ENCODE measurements around the gene SV2B. TPM values are rescaled to one million over a fixed set of nuclear protein-coding genes. Genes with fewer than 3 reads are reported as not detected.

The SV2B gene
- total and polyA plus RNA-seq, 9 of the 15 experiments (the other 6 are each of a cell fraction or from before 2014, with no cell fraction given) = 0.01 to 0.25 (median 0.11) TPM

GRCh38 chr15:91294795-91295194 lies 194.7 kb downstream of the SV2B start:
- Histone ChIP-seq H3K9me1 (ENCODE audit: control insufficient read depth, insufficient read depth, low read length) (no peaks in the 10 kb centered on the region), H4K20me1 (replicated peaks; ENCODE audit: control insufficient read depth, insufficient read depth, low read length) (no peaks in the 10 kb centered on the region), H3K4me2 (ENCODE audit: insufficient read depth, low read length) (no peak overlapping the region), H3K9me3 (replicated peaks; ENCODE audit: control insufficient read depth, insufficient read depth, low read depth, low read length) (no peaks in the 10 kb centered on the region), H3K9ac (ENCODE audit: insufficient read depth in 1 of 2, low read depth in 2 of 2, low read length in 2 of 2) (no peak overlapping the region), H2AFZ (ENCODE audit: low read depth, low read length) (no peak overlapping the region), H3K4me1 (replicated peaks in 1 of 2; ENCODE audit: control insufficient read depth in 2 of 2, insufficient read depth in 2 of 2, low read length in 2 of 2) (peaks cover 0 to 3% of the 10 kb centered on the region in 2 experiments; a peak in 2 of 5 replicates), H3K27ac (ENCODE audit: extremely low read depth, low read depth, low read length) (no peak overlapping the region), H3K4me3 (no peak overlapping the region), H3K79me2 (ENCODE audit: control insufficient read depth, insufficient read depth, low read length) (no peaks in the 10 kb centered on the region), H3K27me3 (ENCODE audit: control insufficient read depth in 2 of 2, insufficient read depth in 2 of 2, low read length in 2 of 2) (peaks cover 20 to 40% of the 10 kb centered on the region in 2 experiments), H3K36me3 (ENCODE audit: control insufficient read depth, insufficient read depth, low read length) (no peaks in the 10 kb centered on the region)
- CTCF ChIA-PET (ENCODE audit: low intra/inter-chr PET ratio) = no interaction called here
- TF ChIP-seq IFI16 (CRISPR knock-in tag; IDR thresholded peaks at IDR 0.05) (no peak), NFXL1 (CRISPR knock-in tag; IDR thresholded peaks at IDR 0.05) (no peak), NFE2 (IDR thresholded peaks at IDR 0.05; ENCODE audit: low read depth) (no peak), ETV6 (IDR thresholded peaks at IDR 0.05; ENCODE audit: borderline replicate concordance in 1 of 2, low read depth in 2 of 2, low read length in 1 of 2) (no peak), ETV6 (CRISPR knock-in tag; IDR thresholded peaks at IDR 0.05; ENCODE audit: borderline replicate concordance) (no peak), NFRKB (IDR thresholded peaks at IDR 0.05; ENCODE audit: low read depth) (no peak), CCNT2 (IDR thresholded peaks at IDR 0.05; ENCODE audit: borderline replicate concordance, extremely low read depth, insufficient read length, low read depth, low read length) (no peak), HLTF (IDR thresholded peaks at IDR 0.05) (no peak), ZNF764 (CRISPR knock-in tag; IDR thresholded peaks at IDR 0.05; ENCODE audit: low read depth) (no peak), RNF2 (IDR thresholded peaks at IDR 0.05) (no peak), TCF7 (IDR thresholded peaks at IDR 0.05; ENCODE audit: borderline replicate concordance) (no peak), GABPA (tag; conservative IDR thresholded peaks at IDR 0.05; ENCODE audit: low read depth) (no peak), FOSL1 (tag; conservative IDR thresholded peaks at IDR 0.05) (no peak)
- in situ Hi-C loops (cut with MboI) = no loop called here
- WGBS (ENCODE audit: insufficient coverage, low coverage, missing lambda C conversion rate) = under 1% methylated on average over 5 of the region's 5 CpGs
- DNase-seq (ENCODE audit: extremely low read depth in 1 of 4, low spot score in 3 of 4) = no peak
- BruUV-seq (replicated peaks) = no TSS peak
- no peak for ATAC-seq
- no peak for FAIRE-seq
- POLR2A ChIA-PET = no interaction called here
- intact Hi-C loops (cut with micrococcal nuclease) = no loop called here

Data from K562 (cell line).